Colonic mucosa (tissue), 4 donors: ENCODE measurements around the gene DUSP3. TPM values are rescaled to one million over a fixed set of nuclear protein-coding genes. Genes with fewer than 3 reads are reported as not detected.

Experiments
- DNase-seq: peaks from one replicate; pipeline ENCODE4 v3.0.0-alpha.2; 2020
- H3K27ac ChIP-seq: fragments of 200-600 bp; one replicate; pipeline ENCODE4 v1.8.0; 2021
- H3K27me3 ChIP-seq: fragments of 200-600 bp; one replicate; pipeline ENCODE4 v1.8.0; 2021
- H3K36me3 ChIP-seq: fragments of 200-600 bp; one replicate; pipeline ENCODE4 v1.8.0; 2021
- H3K4me1 ChIP-seq: fragments of 200-600 bp; one replicate; pipeline ENCODE4 v1.8.0; 2021; ENCODE audit warnings: mild to moderate bottlenecking
- H3K4me3 ChIP-seq: fragments of 200-600 bp; one replicate; pipeline ENCODE4 v1.8.0; 2021
- H3K9ac ChIP-seq, 2 donors: one replicate each; pipeline ENCODE4 v1.7.0; 2013; ENCODE audit warnings: control low read depth in 2 of 2, low read depth in 2 of 2, low read length in 2 of 2
- H3K9me3 ChIP-seq: fragments of 200-600 bp; one replicate; pipeline ENCODE4 v1.8.0; 2021
- intact Hi-C: fragments of 100-400 bp; cut with DNase I; formaldehyde crosslinking; loops from one replicate; pipeline ENCODE4 v1.14.1; 2022
- total RNA-seq, 2 donors: library from RNA; stranded (reverse); fragmentation: NEBNext Ultra II Directional in 1 of 2; extraction: Animal tissue kit (Norgen Biotek cat#: 25700) in 1 of 2; gene quantifications; one replicate each; pipeline ENCODE4 v1.2.1, GENCODE V29; 2021
- TF ChIP-seq, protein P1 (sequence below): fragments of 200-600 bp; IDR thresholded peaks from one replicate; pipeline ENCODE4 v1.8.0; 2022; ENCODE audit warnings: antibody characterized with exemption, mild to moderate bottlenecking
- donor health status: healthy.
- donor health status: DM: no; HTN: no; CAD: no.
- donor health status: DM: no; HTN: no; CAD: no.

The DUSP3 gene
- total RNA-seq, 2 donors from 2014 or later, result 43.4 to 68.7 TPM

DNA sequence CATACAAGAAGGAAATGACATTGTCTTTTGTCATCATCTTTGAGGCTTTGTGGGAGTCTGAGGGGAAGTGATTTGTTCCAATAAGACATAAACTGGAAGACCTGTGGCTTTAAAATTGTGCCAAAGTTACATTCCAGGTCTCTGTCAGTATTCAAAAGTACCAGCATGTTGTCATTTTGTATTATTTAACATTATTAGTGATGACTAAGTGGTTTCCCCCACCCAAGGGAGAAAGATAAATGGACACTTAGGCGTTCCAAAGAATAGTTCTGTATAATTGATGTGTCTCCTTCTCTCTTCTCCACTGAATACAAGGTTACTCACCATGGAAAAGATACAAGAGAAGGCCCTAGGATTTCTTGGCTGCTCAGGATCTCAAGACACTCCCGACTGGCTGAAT lies 5.3 kb upstream of the DUSP3 start:
- TF ChIP-seq, protein P1, sequence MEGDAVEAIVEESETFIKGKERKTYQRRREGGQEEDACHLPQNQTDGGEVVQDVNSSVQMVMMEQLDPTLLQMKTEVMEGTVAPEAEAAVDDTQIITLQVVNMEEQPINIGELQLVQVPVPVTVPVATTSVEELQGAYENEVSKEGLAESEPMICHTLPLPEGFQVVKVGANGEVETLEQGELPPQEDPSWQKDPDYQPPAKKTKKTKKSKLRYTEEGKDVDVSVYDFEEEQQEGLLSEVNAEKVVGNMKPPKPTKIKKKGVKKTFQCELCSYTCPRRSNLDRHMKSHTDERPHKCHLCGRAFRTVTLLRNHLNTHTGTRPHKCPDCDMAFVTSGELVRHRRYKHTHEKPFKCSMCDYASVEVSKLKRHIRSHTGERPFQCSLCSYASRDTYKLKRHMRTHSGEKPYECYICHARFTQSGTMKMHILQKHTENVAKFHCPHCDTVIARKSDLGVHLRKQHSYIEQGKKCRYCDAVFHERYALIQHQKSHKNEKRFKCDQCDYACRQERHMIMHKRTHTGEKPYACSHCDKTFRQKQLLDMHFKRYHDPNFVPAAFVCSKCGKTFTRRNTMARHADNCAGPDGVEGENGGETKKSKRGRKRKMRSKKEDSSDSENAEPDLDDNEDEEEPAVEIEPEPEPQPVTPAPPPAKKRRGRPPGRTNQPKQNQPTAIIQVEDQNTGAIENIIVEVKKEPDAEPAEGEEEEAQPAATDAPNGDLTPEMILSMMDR, result no peak
- Histone ChIP-seq H3K4me1 (no peaks in the 10 kb centered on the region), H3K9ac (no peak overlapping the region), H3K36me3 (no peaks in the 10 kb centered on the region), H3K4me3 (no peak overlapping the region), H3K27ac (no peak overlapping the region), H3K9me3 (no peaks in the 10 kb centered on the region), H3K27me3 (no peaks in the 10 kb centered on the region)
- no peak for DNase-seq
- intact Hi-C loops, result no loop called here

DNA sequence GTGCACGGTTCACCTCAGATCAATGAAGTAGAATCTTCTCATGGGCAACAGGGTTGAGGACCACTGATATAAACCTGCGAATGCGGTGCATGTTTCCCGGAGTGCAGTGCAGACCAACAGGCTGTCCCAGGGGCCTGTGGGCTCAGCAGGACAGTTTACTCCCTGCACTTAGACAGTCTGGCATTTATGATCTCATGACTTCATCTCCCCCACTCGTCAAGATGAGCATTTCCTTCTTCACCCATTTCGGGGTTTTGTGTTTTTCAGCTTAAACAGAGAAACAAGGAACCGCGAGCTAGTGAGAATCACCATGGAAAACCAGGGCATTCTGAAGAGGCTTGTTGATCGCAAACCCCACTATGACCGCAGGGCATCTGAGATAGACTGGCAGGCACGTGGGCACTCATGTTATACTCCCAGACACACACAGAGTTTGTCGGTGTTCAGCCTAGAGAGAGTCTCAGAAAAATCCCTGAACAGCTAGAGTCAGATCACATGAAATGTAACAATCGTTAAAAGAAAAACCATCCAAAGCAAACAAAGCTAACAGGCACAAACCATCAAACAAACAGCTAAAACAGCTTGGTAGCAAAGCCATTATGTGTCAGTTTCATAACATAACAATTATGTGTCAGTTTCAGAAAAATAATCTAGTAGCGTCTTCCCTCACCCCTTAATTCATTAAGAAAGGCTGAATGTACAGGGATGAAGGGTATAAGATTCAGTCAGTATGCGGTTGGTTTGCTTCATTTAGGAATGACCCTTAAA lies 4.3 kb upstream of the DUSP3 start:
- TF ChIP-seq, protein P1, result no peak
- H3K4me1 ChIP-seq, result no peaks in the 10 kb centered on the region
- DNase-seq, result no peak
- intact Hi-C loops, result no loop called here
- no peak overlapping the region for H3K9ac ChIP-seq
- H3K9me3 ChIP-seq, result no peaks in the 10 kb centered on the region
- no peak overlapping the region for H3K4me3 ChIP-seq
- H3K36me3 ChIP-seq, result no peaks in the 10 kb centered on the region
- no peak overlapping the region for H3K27ac ChIP-seq
- H3K27me3 ChIP-seq, result no peaks in the 10 kb centered on the region

DNA sequence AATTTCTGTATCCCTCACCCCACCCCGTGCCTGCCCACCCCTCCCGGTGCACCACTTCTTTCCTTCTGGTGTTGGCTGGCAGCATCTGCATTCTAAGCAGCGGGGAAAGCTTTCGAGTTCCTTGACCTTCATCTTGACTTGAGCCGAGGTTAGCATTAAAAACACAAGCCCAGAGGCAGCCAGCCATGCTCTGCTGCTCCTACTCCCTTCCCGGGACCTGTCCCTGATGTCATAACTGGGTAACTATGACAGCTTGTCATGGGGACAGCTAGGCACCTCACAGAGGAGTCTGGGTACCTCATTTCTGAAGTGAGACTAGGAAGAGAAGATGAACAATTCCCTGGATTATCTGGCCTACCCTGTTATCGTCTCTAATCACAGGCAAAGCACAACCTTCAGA lies 1.4 kb upstream of the DUSP3 start, which contains the start of gene CFAP97D1:
Gene CFAP97D1, plus strand, starts transcription at position 301 of the 400 bp plus-strand sequence. Its CDS starts 28 bp downstream, at position 329.
- Histone ChIP-seq H3K27ac (peak within 1 kb of the TSS; percentile 99), H3K36me3 (no peaks in the 10 kb centered on the region), H3K4me1 (no peaks in the 10 kb centered on the region), H3K9me3 (no peaks in the 10 kb centered on the region), H3K9ac (peak within 1 kb of the TSS in 1 of 2 donors; percentile 48), H3K27me3 (no peaks in the 10 kb centered on the region), H3K4me3 (peak within 1 kb of the TSS; percentile 98)
- intact Hi-C loops, result no loop called here
- DNase-seq, result no peak
- TF ChIP-seq, protein P1, result no peak

DNA sequence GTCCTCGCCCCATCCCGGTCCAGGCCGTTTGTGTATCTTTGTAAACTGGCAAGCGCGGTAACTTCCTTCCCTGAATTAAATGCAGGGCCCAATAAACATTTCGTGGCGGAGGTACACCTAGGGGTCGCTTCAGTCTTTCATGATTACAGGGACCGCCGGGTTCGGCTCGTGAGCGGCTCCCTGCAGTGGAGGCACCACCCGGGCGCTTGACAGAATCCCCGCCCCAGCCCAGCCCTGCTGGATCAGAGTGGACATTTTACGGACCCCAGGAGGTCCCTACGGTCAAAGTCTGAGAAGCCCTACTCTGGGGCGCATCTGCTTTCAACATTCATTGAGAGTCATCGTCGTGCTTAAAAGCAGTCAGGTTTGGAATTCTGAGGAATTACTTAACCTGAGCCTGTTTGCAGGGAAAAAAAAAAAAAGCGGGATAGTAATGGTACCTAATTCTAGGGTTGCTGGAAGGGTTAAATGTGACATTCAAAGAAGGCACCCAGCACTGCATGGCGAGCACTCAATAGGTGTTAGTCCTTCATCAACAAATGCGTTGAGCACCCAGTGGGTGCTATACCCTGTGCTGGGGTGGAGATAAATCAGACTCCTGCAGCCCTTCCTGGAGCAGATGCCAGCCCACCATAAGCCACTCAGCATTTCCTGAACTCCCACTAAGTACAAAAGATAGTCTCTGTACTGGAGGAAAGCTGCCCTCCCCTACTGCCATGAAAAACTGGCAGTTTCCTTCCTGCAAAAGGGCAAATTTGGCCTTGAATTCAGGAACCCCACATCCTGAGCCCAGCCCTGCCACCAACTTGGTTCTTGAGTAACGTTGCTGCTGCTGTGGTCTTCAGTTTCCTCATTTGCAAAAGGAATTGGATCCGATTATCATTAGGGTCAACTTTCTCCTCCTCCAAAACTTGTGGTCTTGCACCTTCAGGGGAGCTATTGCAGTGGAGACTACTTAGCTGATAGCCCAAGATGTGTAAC lies 658 bp upstream of the DUSP3 start:
- H3K27me3 ChIP-seq, result no peaks in the 10 kb centered on the region
- peak overlapping the region; percentile 98 for H3K4me3 ChIP-seq
- intact Hi-C loops, result no loop called here
- no peaks in the 10 kb centered on the region for H3K36me3 ChIP-seq
- peak overlapping the region; percentile 48 to 99 for H3K9ac ChIP-seq
- DNase-seq, result no peak
- TF ChIP-seq, protein P1, result no peak
- peak overlapping the region; percentile 99 for H3K27ac ChIP-seq
- H3K9me3 ChIP-seq, result no peaks in the 10 kb centered on the region
- no peaks in the 10 kb centered on the region for H3K4me1 ChIP-seq
